ENCODE results near the gene ABCB9. TPM values are rescaled to one million over a fixed set of nuclear protein-coding genes. Genes with fewer than 3 reads are reported as not detected.
"Not testable (repeated sequence)": the region's sequence is repeated elsewhere in the genome, so short reads cannot be mapped to it uniquely, and the experiment has no call there.

Gene ABCB9
- total RNA-seq, 4 donors from 2014 or later: 2.7 to 9.5 (median 7.4) TPM

GRCh38 chr12:122895320-122895703, 71.0 kb downstream of the ABCB9 start:
- peak in 1 of 2 donors; percentile 65 for DNase-seq (ENCODE audit: low spot score in 2 of 2)
- Histone ChIP-seq H3K4me3 (peak overlapping the region; percentile 81), H3K4me1 (peaks cover 57% of the 10 kb centered on the region), H3K9me3 (no peaks in the 10 kb centered on the region), H3K27me3 (no peaks in the 10 kb centered on the region), H3K36me3 (no peaks in the 10 kb centered on the region), H3K27ac (peak overlapping the region; percentile 92)
- TF ChIP-seq POLR2A (IDR thresholded peaks at IDR 0.05): no peak
- TF ChIP-seq EP300 (IDR thresholded peaks at IDR 0.05): no peak
- no peak for TF ChIP-seq POLR2AphosphoS5 (IDR thresholded peaks at IDR 0.05)
- TF ChIP-seq CTCF (IDR thresholded peaks at IDR 0.05): no peak
- 2% methylated on average over 9 of the region's 9 CpGs for WGBS

- H3K9me3 ChIP-seq: no peaks in the 10 kb centered on the region
- WGBS: 21% methylated on average over 13 of the region's 15 CpGs
- H3K36me3 ChIP-seq: no peaks in the 10 kb centered on the region
- peak overlapping the region; percentile 92 for H3K27ac ChIP-seq
- H3K4me3 ChIP-seq: peak overlapping the region; percentile 81
- no peaks in the 10 kb centered on the region for H3K27me3 ChIP-seq
- peak in 1 of 3 donors; percentile 47 for TF ChIP-seq POLR2AphosphoS5 (IDR thresholded peaks at IDR 0.05)
- no peak for TF ChIP-seq EP300 (IDR thresholded peaks at IDR 0.05)
- peak in 1 of 2 donors; percentile 75 for DNase-seq (ENCODE audit: low spot score in 2 of 2)
- peaks cover 66% of the 10 kb centered on the region for H3K4me1 ChIP-seq
Measured at GRCh38 chr12:122894193-122895121, 71.8 kb downstream of the ABCB9 start.

- Histone ChIP-seq H3K4me3 (peak overlapping the region; percentile 81), H3K4me1 (peaks cover 76% of the 10 kb centered on the region), H3K27me3 (no peaks in the 10 kb centered on the region), H3K9me3 (no peaks in the 10 kb centered on the region), H3K27ac (peak overlapping the region; percentile 92), H3K36me3 (no peaks in the 10 kb centered on the region)
- WGBS: 60% methylated on average over 7 of the region's 7 CpGs
- DNase-seq (ENCODE audit: low spot score in 2 of 2): no peak
- TF ChIP-seq POLR2AphosphoS5 (IDR thresholded peaks at IDR 0.05) (no peak), POLR2A (IDR thresholded peaks at IDR 0.05) (no peak), EP300 (IDR thresholded peaks at IDR 0.05) (no peak), CTCF (IDR thresholded peaks at IDR 0.05) (no peak)
Measured at GRCh38 chr12:122893208-122894153, 72.8 kb downstream of the ABCB9 start.

GRCh38 chr12:122892724-122893123, 73.5 kb downstream of the ABCB9 start:
- not testable (repeated sequence) for H3K4me3 ChIP-seq; H3K36me3 ChIP-seq; H3K9me3 ChIP-seq; H3K27me3 ChIP-seq; DNase-seq (ENCODE audit: low spot score in 2 of 2)
- Histone ChIP-seq H3K4me1 (peaks cover 80% of the 10 kb centered on the region), H3K27ac (peak overlapping the region; percentile 77)
- WGBS: 91% methylated on average over 9 of the region's 9 CpGs

GRCh38 chr12:122891661-122892525, 74.4 kb downstream of the ABCB9 start:
- peaks cover 88% of the 10 kb centered on the region for H3K4me1 ChIP-seq
- no peaks in the 10 kb centered on the region for H3K27me3 ChIP-seq
- 18% methylated on average over 10 of the region's 10 CpGs for WGBS
- DNase-seq (ENCODE audit: low spot score in 2 of 2): no peak
- H3K9me3 ChIP-seq: no peaks in the 10 kb centered on the region
- peak overlapping the region; percentile 77 for H3K27ac ChIP-seq
- H3K36me3 ChIP-seq: no peaks in the 10 kb centered on the region
- H3K4me3 ChIP-seq: peak overlapping the region; percentile 27
- TF ChIP-seq EP300 (IDR thresholded peaks at IDR 0.05): no peak
- TF ChIP-seq CTCF (IDR thresholded peaks at IDR 0.05): no peak
- TF ChIP-seq POLR2A (IDR thresholded peaks at IDR 0.05): no peak
- TF ChIP-seq POLR2AphosphoS5 (IDR thresholded peaks at IDR 0.05): no peak

Data from suprapubic skin (tissue), 4 donors.